GM12891 (cell line): Measurements from ENCODE around the gene PLCXD3.

Experiments used
- POLR2A ChIP-seq: IDR thresholded peaks from 2 replicates; pipeline ENCODE4 v1.6.1; 2011; ENCODE audit warnings: low read depth, low read length, control low read depth
- POLR2AphosphoS5 ChIP-seq: IDR thresholded peaks from 2 replicates; pipeline ENCODE4 v1.6.1; 2011; ENCODE audit warnings: low read depth, low read length, control low read depth
- TAF1 ChIP-seq: IDR thresholded peaks from 2 replicates; pipeline ENCODE4 v1.6.1; 2011; ENCODE audit warnings: low read depth, low read length, control low read depth

GRCh38 chr5:41403846-41404245 is 106.6 kb downstream of the PLCXD3 start:
- TF ChIP-seq TAF1: no peak
- TF ChIP-seq POLR2A: no peak
- no peak for TF ChIP-seq POLR2AphosphoS5
